SIG-M5 (cell line): ENCODE results near the gene TIMM44.
"Not testable (repeated sequence)": the region's sequence is repeated elsewhere in the genome, so short reads cannot be mapped to it uniquely, and the experiment has no call there.

Experiments used
- DNase-seq: peaks from one replicate; lab custom pipeline; 2025; lab: John Stamatoyannopoulos, UW

Gene TIMM44

DNA sequence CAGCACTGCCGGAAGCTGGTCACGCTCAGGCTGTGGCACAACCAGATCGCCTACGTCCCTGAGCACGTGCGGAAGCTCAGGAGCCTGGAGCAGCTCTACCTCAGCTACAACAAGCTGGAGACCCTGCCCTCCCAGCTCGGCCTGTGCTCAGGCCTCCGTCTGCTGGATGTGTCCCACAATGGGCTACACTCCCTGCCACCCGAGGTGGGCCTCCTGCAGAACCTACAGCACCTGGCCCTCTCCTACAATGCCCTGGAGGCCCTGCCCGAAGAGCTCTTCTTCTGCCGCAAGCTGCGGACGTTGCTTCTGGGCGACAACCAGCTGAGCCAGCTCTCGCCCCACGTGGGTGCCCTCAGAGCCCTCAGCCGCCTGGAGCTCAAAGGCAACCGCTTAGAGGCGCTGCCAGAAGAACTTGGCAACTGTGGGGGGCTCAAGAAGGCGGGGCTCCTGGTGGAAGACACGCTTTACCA lies 43.0 kb downstream of the TIMM44 start:
- no peak for DNase-seq

DNA sequence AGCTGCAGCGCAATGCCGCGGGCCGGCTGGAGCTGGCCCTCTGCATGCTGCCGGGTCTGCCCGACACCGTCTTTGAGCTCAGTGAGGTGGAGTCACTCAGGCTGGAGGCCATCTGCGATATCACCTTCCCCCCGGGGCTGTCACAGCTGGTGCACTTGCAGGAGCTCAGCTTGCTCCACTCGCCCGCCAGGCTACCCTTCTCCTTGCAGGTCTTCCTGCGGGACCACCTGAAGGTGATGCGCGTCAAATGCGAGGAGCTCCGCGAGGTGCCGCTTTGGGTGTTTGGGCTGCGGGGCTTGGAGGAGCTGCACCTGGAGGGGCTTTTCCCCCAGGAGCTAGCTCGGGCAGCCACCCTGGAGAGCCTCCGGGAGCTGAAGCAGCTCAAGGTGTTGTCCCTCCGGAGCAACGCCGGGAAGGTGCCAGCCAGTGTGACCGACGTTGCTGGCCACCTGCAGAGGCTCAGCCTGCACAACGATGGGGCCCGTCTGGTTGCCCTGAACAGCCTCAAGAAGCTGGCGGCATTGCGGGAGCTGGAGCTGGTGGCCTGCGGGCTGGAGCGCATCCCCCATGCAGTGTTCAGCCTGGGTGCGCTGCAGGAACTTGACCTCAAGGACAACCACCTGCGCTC lies 43.6 kb downstream of the TIMM44 start:
- DNase-seq: no peak

DNA sequence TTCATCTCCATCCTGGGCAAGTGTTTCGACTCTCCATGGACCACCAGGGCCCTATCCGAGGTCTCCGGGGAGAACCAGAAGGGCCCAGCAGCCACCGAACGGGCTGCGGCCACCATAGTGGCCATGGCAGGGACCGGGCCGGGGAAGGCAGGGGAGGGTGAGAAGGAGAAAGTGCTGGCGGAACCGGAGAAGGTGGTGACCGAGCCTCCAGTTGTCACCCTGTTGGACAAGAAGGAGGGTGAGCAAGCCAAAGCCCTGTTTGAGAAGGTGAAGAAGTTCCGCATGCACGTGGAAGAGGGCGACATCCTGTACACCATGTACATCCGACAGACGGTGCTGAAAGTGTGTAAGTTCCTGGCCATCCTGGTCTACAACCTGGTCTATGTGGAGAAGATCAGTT lies 44.5 kb downstream of the TIMM44 start:
- no peak for DNase-seq

DNA sequence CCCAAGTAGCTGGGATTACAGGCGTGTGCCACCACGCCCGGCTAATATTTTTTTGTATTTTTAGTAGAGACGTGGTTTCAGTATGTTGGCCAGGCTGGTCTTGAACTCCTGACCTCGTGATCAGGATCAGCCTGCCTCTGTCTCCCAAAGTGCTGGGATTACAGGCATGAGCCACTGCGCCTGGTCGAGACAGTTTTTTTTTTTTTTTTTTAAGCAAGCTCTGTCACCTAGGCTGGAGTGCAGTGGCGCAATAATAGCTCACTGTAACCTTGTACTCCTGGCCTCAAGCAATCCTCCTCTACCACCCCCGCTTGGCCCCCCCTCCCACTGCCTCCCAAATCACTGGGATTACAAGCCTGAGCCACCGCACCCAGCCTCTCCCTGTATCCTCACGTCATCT lies 46.2 kb downstream of the TIMM44 start:
- no peak for DNase-seq

DNA sequence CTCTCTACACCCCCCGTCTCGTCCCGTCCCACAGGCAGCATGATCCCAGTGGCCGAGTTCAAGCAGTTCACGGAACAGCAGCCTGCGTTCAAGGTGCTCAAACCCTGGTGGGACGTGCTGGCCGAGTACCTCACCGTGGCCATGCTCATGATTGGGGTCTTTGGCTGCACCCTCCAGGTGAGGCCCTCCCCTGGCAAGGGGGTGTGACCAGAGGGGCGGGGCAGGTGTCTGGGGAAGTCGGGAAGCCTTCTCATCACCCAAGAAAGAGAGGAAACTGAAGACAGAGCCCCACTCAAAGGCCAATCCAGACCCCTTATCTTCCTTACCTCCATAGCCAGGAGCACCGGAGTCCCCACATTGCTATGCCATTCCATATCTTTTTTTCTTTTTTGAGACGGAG lies 47.9 kb downstream of the TIMM44 start:
- no peak for DNase-seq

DNA sequence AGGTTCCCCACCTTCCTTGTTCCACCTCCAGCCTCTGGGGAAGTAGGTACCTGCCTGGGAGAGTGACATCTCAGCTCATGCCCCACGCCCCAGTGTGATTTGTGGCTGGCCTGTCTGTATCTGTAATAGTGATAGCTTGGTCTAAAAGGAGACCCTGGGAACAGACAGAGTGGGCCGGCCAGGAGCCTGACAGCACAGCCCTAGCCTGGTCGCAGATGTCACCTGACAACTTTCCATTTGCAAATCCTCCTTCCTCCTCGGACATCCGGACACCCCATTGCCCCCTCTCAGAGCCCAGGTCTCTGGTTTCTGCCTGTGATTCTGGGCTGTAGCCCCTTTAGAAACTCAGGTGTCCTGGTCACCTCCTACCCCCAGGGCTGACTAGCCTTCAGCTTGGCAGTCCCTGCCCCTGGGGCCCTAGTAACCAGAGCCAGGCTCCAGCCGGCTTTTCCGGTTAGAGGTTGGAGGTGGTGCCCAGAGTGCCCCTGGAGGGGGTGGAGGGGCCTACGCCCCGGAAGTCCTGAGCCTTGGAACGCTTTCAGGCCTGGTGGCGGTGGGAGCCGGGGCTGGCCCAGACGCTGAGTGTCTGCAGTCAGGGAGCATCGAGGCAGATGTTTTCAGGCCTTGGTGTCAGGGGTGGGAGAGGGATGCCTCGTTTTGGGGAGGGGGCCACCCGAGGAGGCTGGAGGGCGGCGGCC lies 48.7 kb downstream of the TIMM44 start:
- DNase-seq: no peak

DNA sequence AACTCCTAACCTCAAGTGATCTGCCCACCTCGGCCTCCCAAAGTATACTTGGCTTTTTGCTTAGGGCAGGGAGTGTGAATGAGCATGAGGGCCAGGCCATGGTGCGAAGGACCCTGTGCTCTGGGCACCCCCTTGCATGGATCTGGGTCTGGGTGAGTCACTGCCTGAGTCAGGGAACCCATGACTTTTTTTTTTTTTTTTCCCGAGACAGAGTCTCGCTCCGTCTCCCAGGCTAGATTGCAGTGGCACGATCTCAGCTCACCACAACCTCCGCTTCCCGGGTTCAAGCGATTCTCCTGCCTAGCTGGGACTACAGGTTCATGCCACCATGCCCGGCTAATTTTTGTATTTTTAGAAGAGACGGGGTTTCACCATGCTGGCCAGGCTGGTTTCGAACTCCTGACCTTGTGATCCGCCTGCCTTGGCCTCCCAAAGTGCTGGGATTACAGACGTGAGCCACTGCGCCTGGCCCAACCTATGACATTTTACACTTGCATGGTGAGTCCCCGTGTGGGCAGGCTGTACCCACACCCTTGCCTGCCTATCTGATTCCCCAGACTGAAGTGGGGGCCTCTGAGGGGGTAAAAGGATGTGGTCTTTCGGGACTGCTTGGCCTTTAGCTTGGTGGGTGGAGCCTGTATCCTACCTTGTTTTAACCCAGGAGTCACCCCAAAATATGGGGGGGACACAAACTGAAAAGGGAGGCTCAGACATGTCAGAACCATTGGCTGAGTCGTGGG lies 49.9 kb downstream of the TIMM44 start:
- not testable (repeated sequence) for DNase-seq

DNA sequence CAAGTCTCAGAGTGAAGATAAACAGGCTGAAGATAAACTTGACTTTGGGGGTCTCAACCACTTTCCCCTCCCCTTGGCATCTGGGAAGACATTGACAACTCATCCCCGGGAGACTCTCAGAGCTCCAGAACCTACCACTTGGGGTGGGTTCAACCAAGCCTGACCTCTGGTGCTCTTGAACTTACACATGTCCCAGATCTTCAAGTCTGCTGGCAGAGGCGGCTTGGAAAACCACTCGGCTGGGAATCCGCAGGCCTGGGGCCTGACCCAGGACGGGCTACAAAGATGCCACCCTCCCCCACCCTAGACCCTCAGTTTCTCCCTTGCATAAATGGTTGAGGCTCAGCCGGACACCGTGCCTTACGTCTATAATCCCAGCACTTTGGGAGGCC lies 54.6 kb downstream of the TIMM44 start:
- DNase-seq: no peak

DNA sequence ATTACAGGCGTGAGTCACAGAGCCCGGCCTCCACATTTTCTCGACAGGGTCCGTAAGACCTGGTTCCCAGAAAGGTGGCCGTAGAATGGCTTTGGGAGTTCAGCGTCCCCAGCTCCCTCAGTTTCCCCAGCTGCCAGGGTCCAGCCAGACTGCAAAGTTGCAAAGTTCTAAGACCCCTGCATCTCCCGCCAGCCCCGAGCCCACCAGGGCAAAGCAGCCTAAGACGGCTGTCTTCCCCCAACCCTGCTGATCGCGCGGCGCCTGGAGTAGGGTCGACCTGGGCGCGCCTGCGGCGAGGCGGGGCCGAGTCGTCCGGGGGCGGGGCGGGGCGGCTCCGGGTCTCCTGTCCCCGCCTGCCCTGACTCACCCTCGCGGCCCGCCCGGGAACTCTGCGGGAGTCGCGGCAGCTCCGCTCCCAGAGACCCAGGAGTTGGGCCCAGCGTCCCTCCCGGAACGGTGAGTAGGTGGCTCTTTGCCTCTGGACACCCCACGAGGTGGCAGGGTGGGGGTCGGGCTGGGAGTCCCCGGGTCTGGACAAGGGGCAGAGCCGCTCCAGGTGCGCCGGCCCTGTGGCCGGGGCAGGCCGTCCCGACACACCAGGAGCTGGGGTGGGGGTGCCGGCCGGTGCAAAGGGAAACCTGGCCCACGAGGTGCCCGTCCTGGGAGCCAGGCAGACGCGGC lies 55.2 kb downstream of the TIMM44 start, which contains the start of gene LRRC8E:
LRRC8E (plus strand) TSS at position 366 of the 681 bp plus-strand sequence. CDS start 7,094 bp downstream, outside the sequence.
- DNase-seq: no peak

DNA sequence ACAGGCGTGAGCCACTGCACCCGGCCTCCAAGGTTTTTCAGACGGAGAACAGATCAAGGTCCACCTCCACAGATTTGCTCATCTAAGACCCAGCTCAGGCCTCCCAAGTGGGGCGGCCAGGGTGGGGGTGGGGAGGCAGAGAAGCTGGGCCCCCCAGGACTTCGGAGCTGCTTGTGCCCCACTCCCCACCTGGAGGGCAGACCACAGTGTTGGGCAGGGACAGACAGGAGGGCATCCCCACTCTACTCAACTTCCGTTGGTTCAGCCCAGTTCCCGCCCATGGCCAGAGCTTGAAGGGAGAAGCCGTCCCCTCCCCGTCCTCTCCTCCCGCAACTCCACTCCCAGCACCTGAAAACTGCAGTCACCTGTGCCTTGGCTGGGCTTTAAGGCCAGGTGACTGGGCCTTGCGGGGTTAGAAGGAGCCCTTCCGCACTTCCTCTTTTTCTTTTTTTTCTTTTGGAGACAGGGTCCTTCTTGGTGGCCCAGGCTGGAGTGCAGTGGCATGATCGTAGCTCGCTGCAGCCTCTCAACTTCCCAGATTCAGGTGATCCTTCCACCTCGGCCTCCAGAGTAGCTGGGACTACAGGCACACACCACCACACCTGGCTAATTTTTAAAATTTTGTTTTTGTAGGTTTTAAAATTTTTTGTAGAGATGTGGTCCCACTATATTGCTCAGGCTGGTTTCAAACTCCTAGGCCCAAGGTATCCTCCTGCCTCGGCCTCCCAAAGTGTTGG lies 55.9 kb downstream of the TIMM44 start:
- no peak for DNase-seq

DNA sequence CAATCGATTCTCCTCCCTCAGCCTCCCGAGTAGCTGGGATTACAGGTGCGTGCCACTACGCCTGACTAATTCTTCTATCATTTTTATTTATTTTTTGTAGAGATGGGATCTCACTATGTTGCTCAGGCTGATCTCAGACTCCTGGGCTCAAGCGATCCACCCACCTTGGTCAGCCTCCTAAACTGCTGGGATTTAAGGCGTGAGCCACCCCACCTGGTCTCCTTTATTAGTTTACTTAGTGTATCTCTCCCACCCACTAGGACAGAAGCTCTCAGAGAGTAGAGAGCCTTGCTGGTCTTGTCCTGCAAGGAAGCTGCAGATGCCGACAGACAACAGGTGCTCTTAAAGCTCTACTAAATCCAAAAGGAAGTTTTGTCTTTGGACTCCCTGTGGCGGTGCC lies 57.6 kb downstream of the TIMM44 start:
- DNase-seq: no peak

DNA sequence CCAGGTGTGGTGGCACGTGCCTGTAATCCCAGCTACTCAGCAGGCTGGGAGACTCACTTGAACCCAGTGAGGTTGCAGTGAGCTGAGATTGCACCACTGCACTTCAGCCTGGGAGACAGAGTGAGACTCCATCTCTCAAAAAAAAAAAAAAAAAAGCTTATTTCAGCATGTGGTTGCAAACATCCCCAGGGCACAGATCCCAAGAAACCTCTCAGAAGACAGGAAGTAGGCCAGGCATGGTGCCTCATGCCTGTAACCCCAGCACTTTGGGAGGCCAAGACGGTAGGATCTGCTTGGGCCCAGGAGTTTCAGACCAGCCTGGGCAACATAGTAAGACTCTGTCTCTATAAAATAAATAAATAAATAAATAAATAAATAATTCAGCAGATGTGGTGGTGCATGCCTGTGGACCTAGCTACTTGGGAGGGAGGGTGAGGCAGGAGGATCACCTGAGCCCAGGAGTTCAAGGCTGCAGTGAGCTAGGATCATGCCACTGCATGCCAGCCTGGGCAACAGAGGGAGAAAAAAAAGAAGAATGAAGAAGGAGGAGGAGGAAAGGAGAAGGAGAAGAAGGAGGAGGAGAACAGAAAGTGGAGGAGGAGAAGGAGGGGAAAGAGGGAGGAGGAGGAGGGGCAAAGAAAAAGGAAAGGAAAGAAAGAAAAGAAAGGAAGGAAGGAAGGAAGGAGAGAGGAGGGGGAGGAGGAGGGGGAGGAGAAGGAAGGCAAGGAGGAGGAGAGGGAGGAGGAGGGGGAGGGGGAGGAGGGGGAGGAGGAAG lies 59.5 kb downstream of the TIMM44 start:
- no peak for DNase-seq

DNA sequence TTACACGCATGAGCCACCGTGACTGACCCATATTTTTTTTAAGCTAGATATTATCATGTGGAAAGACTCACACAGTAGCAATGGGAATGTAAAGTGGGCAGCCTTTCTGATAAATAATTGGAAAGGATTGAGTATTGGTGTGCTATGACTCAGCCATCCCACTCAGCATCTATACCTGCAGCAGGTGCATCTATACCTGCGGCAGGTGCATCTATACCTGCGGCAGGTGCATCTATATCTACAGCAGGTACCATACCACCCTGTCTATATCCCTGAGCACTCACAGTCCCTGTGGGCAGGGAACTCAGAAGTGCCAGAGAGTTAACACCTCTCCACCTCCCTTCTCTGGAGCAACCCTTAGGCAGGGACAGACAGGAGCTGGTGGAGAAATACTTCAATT lies 60.4 kb downstream of the TIMM44 start:
- no peak for DNase-seq

DNA sequence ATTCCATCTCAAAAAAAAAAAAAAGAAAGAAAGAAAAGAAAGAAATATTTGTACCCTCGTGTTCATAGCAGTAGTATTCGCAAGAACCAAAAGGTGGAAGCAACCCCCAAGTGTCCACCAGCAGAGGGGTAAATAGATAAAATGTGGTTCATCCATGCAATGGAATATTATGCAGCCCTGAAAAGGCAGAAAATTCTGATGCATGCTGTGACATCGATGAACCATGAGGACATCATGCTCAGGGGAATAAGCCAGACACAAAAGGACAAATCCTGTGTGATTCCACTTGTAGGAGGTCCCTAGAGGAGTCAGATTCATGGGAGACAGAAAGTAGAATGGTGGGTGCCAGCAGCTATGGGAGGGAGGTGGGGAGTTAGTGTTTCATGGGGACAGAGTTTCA lies 61.6 kb downstream of the TIMM44 start:
- no peak for DNase-seq

DNA sequence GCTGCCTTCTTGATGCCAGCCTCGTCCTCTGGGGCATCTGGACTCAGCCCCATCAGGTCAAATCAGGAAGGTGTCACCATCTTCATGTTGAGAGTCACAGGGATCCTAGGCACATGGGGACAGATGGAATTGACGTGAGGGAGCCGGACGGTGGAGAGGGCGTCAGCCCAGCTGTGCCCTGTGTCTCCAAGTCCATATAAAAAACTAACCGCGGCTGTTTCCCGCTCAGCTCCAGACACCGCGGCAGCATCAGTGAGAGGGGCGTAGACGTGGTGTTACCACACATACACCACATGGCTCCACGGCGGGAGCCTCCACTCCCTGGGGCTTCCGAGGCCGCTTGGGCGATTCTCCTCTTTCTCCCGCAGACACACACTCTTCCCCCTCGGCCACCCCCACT lies 63.6 kb downstream of the TIMM44 start:
- no peak for DNase-seq

DNA sequence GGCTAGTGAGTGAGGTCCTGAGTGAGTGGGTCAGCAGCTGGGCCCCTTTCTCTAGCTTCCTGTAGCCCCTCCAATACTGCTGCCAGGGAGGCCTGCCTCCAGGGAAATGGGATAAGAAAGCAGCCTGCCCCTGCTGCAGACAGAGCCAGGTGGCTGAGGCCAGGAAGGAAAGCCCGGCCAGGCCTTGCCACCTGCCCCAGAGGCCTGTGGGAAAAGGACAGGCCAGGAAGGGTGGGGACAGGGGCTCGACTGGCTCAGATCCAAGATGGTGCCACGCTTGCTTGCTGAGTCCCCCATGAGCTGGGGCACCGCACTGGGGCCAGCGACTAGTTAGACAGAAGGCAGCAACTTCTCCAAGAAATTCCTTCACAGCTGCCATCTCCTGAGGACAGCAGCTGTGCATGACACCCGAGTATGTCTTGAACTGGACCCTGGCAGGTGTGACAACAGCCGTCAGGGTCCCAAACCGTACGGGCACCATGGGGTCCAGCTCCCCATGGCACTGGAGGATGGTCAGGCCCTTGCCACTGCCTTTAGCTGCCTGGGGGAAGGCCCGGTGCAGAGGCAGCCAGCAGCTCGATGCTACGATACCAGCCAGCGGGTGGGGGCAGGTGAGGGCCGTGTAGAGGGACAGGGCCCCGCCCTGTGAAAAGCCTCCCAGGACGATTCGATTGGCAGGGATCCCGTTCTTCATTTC lies 64.2 kb downstream of the TIMM44 start:
- DNase-seq: no peak

DNA sequence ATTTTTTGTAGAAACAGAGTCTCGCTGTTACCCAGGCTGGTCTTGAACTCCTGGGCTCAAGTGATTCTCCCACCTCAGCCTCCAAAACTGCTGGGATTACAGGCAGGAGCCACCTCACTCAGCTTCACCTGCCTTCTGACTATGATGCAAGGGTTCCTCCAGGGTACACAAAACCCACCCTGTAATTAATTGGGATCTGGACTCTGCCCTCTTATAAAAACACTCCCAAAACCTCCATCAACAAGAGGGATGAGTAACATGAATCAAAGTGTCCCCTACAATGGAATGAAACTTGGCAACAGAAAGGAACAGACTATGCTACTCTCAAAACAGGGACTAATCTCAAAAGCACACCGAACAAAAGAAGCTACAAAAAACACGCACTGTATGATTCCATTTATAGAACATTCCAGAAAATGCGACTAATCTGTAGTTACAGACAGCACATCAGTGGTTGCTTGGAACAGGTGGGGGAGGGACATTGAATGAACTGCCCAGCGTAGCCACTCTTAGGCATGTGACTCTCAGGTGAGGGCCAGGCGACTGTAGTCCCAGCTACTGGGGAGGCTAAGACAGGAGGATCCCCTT lies 66.1 kb downstream of the TIMM44 start:
- no peak for DNase-seq
